GM18870 (cell line): ENCODE results near the gene IL4I1.

Experiments
- ATAC-seq: cut with Tn5 transposase; IDR thresholded peaks from one replicate; pipeline ENCODE4 v1.9.1; 2021; ENCODE audit warnings: moderate library complexity; ENCODE audit not compliant: unreplicated experiment

The IL4I1 gene

DNA sequence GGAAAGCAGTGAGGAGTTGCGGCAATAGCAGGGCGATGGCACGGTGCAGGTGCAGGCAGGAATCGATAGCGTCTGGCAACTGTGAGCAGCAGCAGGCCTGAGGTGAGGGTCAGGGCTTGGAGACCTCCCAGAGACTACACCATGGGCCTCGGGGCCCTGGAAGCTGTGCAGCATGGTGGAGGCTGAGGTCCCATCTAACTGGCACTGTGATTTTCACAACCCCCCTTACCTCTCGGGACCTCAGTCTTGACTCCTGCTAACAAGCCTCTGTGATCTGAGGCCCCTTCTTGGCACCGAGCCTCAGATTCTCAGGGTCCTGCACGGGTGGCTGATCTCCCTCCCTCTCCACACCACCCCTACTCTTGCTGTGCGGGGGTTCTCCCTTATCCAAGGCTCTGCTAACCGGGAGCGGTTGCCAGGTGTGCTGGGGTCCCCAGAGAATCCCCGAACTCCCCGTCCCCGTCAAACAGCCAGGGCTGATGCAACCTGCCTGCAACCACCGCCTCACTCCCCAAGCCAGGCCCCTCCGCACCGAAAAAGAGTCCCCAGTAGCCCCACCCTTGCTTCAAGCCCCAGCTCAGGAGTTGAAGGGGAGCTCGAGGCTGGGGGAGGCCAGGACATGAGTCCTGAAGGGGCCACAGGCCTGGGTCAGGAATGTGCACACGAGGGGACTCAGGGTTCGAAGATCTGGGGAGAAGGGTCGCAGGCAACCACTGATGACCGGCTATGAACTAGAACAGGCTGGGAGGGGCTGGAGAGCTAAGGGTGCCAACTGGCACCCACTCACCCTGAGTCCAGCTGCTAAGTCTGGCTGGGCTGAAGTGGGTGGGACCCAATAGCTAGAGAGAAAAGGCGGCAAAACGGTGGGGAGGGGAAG, 27.6 kb upstream of the IL4I1 start:
- no peak for ATAC-seq

DNA sequence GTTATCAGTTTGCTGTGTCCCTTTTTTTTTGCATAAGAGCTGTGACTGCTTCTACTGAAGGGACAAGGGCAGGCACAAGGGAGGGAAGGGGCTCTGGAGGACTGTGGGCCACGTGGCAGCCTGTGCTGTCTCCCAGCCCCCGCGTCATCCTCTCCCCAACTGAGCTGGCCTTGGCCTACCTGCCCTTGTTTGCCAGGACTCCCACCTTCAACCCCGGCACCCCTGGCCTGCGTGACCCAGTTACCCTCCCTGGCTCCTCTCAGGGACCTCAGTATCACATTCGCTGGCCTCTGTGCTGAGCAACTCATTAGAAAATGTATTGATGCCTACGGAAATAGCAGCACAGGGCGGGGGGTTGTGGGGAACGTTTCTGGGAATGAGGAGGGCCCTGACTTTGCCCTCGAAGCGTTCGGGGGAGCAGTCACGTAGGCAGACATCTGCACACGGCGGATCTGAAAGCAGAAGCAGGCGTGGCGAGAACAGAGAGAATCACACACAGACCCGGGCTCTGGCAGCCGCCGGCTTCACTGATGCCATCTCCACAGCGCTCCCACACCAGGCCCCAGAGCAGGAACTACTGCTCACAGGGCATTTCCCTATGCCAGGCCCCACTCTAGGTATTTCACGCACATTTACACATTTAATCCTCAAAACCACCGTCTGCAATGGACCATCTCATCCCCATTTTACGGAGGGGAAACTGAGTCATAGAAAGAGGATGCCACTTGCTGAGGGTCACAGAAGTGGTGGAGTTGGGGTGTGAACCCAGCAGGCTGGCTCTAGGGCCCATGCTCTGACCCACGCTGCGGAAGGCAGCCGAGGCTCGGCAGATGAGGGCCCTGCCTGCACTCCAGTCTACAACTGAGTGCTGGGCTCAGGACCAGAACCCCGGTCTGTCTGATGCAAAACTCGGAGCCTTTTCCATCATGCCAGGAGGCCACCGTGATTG, 26.6 kb upstream of the IL4I1 start:
- no peak for ATAC-seq

DNA sequence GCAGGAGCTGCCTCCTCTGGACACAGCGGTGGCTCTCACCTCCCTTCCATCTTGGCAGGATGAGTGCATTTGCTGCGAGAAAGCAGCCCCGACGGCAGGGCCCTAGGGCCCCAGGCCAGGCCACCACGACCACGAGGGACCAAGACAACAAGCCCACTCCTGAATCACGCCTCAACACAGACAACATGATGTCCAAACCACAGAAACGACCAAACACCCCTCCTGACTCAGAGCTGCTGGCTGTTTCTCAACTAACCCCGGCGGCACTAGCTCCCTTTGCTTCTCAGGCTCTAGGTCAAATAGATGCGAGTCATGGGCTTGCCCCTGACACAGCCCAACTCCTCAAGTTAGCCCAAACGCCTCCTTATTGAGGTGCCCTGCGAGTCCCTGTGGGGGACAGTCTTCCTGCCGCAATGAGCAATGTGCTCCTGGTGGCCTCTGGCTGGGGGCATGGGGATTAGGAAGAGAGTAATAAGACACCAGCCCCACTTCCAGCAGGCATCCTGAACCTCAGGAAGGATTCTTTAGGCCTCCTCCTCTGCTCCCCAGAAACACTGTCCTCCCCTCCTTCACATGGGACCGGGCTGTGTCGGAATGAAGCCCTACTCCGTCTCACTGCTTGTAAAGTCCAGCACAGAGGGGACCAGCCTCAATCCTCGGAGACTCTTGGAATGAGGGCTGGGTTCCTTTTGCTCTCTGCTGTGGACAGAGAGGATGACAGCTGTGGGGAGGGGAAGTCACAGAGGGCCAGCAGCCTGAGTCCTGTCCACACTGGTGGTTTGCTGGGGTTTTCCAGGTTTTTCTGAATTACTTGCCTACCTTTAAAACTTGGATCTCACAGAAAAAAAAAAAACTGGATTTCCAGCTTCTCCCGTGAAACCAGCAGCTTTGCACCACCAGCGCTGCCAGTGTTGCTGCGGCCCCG, 25.4 kb upstream of the IL4I1 start:
- ATAC-seq, result no peak

DNA sequence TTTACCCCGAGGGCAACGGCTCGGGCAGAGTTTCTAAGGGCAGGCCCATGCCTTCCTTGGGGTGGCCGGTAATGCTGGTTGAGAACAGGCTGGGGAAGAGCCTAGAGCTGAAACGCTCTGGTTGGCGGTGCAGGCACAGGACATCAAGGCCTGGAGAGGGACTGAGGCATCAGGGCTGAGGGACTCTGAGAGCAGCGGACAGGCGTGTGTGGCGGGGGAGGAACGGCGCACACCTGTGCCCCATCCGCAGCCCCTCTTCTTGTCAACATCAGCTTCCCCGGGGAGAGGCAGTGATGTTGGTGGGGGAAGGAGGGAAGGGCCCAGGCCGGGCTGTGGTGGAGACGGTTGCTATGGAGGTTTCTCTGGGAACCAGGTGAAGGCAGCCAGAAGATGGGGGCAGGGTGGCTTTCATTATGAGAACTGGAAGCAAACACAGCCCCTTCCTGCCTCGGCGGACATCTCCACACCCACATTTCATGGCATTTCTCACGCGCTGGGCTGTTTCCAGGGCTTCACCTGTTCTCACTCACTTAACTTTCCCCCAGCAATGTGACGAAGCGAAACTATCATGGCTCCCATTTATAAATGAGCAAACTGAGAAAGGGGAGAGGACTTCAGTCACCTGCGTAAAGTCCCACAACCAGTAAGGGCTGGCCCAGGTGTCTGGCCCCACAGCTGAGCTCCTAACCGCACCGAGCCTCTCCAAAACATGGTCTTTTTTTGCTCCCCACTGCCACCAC, 24.1 kb upstream of the IL4I1 start:
- ATAC-seq, result no peak

DNA sequence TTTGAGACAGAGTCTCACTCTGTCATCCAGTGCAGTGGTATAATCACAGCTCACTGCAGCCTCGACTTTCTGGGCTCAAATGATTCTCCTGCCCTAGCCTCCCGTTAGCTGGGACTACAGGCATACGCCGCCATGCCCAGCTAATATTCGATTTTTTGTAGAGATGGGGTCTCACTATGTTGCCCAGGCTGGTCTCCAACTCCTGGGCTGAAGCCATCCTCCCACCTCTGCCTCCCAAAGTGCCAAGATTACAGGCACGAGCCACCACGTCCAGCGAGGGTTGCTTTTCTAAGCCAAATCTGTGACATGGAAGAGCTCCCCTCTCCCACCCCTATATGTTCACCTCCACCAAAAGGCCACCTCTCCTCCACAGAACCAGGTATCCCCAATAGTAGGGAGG, 21.4 kb upstream of the IL4I1 start:
- ATAC-seq, result no peak

DNA sequence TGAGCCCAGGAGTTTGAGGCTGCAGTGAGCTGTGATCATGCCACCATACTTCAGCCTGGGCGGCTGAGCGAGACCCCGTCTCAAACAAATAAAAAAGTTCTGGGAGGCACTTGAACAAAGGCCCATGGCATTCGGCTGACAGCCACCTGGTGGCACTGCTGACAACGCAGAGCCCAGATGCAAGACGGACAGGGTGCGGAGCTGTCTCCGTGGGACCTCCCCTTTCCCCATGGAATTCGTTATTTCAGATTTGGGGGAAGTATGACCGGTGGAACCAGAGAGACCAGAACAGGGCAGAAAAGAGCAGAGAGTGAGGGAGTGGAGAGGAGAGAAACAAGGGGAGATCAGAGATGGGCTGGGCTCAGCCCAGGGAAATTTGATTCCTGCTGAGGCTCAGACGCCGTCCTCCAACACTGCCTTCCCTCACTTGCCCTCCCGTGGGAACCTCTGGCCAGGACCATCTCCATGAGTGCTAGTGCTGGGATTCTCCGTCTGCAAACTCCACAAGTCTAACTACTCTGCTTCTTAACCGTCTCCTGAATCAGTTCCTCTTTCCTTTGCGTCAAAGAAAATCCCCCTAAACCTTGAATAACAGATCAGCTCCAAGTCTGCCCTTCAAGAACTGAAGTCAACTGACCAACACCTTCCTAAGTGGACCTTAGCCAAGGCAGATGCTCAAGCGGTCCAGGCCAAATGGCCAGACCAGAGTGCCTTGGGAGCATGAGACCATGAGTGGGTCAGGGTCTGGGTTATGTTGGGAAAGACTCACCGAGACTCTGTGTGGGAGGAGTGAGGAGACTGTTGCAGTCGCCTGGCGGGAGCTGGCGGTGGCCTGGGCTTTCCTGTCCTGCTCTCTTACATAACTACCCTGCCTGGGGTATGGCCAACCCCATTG, 20.4 kb upstream of the IL4I1 start:
- no peak for ATAC-seq

DNA sequence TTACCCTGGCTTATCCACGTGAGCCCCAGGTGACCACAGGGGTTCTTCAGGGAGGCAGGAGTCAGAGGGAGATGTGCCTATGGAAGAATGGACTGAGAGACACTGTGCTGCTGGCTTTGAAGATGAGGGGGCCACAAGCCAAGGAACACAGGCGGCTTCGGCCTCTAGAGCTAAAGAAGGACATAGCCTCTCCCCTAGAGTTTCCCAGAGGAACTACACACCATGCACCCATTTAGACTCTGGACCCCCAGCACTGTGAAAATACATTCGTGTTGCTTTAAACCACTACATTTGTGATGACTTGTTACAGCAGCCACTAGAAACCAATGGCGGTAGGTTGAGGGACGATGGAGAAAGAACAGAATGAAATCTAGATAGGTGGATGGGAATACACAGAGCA, 18.6 kb upstream of the IL4I1 start:
- no peak for ATAC-seq

DNA sequence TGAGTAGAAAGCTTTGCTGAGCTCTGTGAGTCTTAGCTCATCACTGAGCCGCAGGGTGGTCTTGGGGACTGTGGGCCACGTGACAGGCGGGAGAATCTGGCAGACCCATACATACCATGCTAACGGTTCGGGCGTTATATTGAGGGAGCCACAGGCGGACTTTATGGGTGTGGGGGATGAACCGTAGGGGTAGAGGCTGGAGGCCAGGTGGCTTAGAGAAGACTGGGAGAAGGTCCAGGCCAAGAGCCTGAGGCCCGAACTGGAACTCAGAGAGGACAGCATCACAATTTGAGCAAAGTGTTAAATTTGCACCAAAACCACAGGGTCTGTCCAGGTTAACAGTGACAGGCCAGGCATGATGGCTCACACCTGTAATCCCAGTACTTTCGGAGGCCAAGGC, 17.0 kb upstream of the IL4I1 start:
- no peak for ATAC-seq

DNA sequence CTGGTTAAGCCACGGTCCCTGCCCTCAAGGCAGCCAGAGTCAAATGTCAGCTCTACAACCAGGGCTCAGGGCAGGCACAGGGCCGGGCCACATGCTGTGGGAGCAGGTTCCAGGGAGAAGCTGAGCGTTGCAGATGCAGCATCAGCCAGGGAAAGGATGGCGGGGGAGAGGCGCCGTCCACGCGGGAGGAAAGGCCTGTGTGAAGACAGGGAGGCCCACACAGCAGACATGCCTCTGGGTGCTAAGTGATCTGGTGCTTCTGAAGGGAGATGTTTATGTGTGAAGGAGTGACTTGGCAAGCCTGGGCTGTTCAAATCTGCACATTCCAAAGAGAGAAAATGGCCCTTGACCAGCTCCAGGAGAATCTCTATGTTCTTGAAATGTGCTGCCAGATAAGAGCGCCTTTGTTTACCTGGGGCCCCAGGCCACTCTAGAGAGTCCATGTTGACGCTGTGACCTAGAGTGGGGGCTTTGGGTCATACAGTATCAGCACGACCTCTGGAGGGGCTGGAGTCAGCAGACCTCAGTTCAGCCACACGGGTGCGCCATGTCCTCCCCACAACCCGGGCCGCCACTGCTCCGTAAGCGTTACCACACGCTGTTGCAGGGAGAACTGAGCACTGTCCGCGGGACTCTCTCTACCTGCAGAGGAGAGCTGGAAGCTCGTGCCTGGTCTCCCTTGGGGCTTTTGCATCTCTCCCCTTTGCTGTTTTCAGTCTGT, 16.4 kb upstream of the IL4I1 start:
- no peak for ATAC-seq

DNA sequence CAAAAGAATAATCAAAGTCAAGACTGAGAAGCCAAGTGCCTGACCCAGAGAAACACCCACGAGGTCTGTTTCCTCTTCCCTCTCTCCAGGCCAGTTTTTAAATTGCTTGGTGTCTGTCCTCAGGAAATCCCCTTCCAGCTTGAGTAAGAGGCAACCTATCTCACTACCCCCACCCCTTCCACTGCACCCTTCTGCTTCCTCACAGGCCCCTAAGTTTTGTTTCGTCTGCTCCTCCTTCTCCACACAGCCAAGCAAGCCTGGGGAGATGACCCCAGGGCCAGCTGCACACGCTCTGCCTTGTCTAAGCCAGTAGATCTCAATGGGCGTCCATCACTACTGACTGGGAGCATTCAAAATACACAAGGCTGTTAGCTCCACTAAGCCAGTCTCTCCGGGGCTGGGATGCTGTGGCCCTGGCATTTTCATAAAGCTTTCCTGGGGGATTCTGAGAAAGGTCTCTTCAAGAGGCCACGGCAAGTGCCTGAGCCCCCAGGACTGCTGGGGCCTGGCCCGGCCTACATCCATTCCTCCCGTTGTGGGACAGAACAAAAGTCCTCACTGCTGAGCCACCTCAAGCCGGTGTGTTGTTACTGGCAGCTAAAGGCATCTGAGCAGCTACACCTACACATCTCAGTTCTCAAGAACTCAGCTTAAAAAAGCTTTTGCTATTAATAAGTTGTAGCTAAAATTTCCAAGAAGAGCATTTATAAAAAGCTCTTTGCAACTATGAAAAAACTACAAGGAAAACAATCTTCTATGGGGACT, 14.9 kb upstream of the IL4I1 start:
- no peak for ATAC-seq

DNA sequence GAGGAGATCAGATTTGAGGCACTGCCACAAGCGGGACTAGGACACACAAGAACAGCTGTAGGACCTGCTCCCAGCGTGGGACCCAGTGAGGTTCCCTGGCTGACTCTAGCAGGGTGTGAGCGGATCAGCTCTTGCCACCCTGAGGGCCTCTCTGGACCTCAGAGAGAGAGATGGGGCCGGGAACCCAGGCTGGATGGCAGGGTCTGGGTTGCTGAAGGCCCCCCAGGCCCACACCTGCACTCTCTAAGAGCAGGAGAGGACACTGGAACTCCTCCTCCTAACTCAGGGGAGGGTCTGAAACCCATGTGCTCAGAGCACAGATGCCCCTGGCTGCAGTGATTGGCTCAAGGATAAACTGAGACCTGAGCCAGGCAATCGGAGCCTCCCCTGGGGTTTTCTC, 13.5 kb upstream of the IL4I1 start:
- no peak for ATAC-seq

DNA sequence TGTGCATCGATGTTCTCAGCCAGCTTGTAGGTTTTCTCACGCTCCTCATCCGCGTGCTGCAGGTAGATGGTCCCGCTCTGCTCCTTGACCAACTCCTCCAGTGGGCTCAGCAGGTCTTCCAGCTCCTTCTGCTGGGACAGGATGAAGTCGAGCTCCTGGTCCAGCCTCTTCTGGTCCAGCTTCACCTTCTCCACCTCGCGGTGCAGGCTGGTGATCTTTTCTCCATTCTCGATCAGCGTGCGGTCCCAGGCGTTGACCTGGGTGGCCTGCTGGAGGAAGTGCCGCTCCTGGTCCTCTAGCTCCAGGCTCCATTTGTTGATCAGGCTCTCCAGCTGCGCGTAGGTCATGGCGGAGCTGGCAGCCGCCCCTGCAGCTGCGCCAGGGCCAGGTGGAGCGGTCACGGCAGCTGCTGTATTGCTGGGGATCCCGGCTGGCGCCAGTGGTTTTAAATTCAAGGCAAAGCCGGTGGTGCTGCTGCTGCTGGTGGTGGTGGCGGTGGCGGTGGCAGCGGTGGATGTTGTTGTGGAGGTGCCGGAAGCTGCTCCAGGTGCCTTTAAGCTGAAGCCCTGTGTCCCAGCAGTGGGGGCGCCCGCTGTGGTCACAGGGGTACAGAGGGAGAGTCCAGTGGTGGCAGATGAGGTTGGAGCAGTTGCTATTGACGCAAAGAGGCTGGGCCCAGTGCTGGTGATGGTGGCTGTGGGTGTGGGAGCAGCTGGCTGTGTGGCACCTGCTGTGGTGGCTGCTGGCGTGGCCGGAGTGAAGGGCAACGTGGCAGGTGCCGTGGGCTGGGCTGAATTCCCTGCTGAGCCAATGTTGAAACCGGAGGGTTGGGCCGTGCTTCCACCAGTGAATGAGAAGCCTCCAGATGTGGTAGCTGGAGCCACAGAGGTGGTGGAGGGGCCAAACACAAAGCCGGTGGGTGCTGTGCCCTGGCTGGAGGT, 12.1 kb upstream of the IL4I1 start:
- no peak for ATAC-seq

DNA sequence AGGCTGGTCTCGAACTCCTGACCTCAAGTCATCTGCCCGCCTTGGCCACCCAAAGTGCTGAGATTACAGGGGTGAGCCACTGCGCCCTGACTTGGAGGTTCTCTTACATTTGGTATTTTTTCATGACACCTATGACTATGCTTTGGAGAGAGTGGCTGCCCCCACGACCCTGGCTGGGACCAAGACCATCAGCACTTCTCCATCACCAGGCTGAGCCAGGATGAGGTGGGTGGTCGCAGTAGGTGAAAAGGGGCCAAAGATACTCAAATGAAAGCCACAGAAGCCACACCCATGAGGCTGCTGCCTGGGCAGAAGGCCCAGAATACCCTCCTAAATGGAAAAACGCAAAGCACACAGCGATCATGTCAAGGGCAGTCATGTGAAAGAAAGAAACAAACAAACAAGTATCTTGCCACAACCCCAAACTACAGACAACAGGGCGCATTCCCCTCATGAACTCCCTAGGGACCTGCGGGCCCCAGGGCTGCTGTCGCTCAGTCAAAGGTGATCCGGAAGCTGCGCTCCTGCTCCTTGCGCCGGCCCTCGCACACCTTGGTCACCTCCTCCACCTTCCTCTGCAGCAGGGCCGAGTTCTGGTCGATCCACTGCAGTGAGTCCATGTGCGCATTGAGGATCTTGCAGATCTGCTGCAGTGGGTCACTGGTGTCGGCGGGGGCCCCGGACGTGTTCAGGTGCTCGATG, 11.2 kb upstream of the IL4I1 start:
- ATAC-seq, result no peak

DNA sequence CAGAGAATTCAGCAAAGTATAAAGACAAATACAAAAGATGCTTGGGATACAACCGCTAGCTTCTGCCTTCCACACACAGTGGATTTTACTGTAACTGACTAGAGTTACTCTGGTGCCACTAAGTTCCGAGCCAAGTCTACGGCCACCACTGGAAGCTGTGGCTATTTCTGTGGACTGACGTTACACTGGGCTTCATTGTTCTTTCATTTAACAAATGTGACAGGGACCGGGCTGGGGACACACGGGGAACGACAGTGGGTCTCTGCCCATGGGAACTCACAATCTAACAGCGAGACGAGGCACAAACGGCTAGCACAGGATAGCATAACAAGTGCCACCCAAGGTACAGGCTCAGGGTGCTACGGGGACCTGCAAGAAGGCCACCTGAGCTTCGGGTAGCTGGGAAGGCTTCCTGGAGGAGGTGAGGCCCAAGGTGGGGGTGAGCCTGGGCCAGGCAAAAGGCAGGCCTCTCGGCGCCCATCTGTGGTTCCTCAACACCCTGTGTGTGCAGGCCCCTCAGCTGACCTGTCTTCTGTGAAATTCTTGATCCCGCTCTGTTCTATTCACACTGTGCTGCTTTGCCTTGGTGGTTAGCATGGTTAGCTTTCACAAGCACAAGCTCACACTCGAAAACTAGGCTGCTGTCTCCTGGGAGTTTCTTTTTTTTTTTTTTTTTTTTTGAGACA, 10.3 kb upstream of the IL4I1 start:
- ATAC-seq, result no peak

DNA sequence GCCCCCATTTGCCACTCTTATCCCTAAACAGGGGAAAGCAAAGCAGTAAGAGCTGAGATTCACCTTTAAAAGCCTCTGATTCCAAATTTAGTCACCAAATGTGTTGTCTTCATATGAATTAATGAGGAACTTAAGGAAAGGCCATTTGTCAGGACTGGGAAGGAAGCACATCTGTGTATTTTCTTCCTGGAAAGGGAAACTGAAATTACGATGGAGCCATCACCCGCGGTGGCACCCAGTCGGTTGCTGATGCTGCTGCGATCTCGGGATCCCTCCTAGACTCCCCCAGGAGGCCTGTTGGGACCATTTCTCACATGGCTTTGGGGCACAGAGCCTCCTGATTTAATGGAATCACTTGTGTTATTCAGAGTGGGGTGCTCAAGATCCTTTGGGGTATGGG, 7.4 kb upstream of the IL4I1 start:
- no peak for ATAC-seq
